H9 (cell line): ENCODE measurements around the gene NFYC. TPM values are rescaled to one million over a fixed set of nuclear protein-coding genes. Genes with fewer than 3 reads are reported as not detected.

Experiments
- DNase-seq: peaks from one replicate; pipeline ENCODE4 v3.0.0-alpha.2; 2017
- H2AFZ ChIP-seq: one replicate; pipeline ENCODE4 v1.6.1; 2013; ENCODE audit warnings: mild to moderate bottlenecking, low read length, control low read depth, moderate library complexity
- H2AK5ac ChIP-seq: 2 replicates; pipeline ENCODE4 v1.6.1; 2013; ENCODE audit warnings: low read length, control low read depth, mixed read lengths; ENCODE audit not compliant: insufficient read length
- H2BK120ac ChIP-seq: one replicate; pipeline ENCODE4 v1.6.1; 2013; ENCODE audit warnings: low read depth, mild to moderate bottlenecking, low read length, control low read depth, inconsistent platforms; ENCODE audit not compliant: poor library complexity, severe bottlenecking
- H2BK12ac ChIP-seq: 2 replicates; pipeline ENCODE4 v1.6.1; 2013; ENCODE audit warnings: low read length, control low read depth, mixed read lengths, low read depth; ENCODE audit not compliant: insufficient read length
- H2BK15ac ChIP-seq: 2 replicates; pipeline ENCODE4 v1.6.1; 2013; ENCODE audit warnings: low read depth, low read length, control low read depth
- H2BK20ac ChIP-seq: one replicate; pipeline ENCODE4 v1.6.1; 2013; ENCODE audit warnings: low read depth, mild to moderate bottlenecking, low read length, control low read depth, inconsistent platforms; ENCODE audit not compliant: poor library complexity, severe bottlenecking
- H2BK5ac ChIP-seq: 2 replicates; pipeline ENCODE4 v1.6.1; 2013; ENCODE audit warnings: low read length, control low read depth, mixed read lengths; ENCODE audit not compliant: insufficient read length
- H3K14ac ChIP-seq: 2 replicates; pipeline ENCODE4 v1.6.1; 2013; ENCODE audit warnings: low read length, control low read depth; ENCODE audit not compliant: insufficient read depth
- H3K18ac ChIP-seq: 2 replicates; pipeline ENCODE4 v1.6.1; 2013; ENCODE audit warnings: low read depth, mild to moderate bottlenecking, mixed read lengths, low read length, control low read depth; ENCODE audit not compliant: insufficient read length
- H3K23ac ChIP-seq: 2 replicates; pipeline ENCODE4 v1.6.1; 2013; ENCODE audit warnings: low read length, control low read depth, mixed read lengths, low read depth; ENCODE audit not compliant: insufficient read length
- H3K23me2 ChIP-seq: 2 replicates; pipeline ENCODE4 v1.6.1; 2013; ENCODE audit warnings: low read depth, mild to moderate bottlenecking, mixed read lengths, low read length, control low read depth; ENCODE audit not compliant: insufficient read length, poor library complexity, severe bottlenecking
- H3K27ac ChIP-seq: 2 replicates; pipeline ENCODE4 v1.5.1; 2013; ENCODE audit warnings: low read length, control low read depth, mixed read lengths, low read depth; ENCODE audit not compliant: insufficient read length
- H3K27me3 ChIP-seq: 2 replicates; pipeline ENCODE4 v1.6.1; 2013; ENCODE audit warnings: low read length, control low read depth, inconsistent platforms; ENCODE audit not compliant: insufficient read depth
- H3K4ac ChIP-seq: 2 replicates; pipeline ENCODE4 v1.6.1; 2013; ENCODE audit warnings: low read depth, mild to moderate bottlenecking, control low read depth, inconsistent platforms, low read length, moderate library complexity
- H3K4me1 ChIP-seq: 2 replicates; pipeline ENCODE4 v1.6.1; 2013; ENCODE audit warnings: low read length, control low read depth, inconsistent platforms; ENCODE audit not compliant: insufficient read depth
- H3K4me2 ChIP-seq: 2 replicates; pipeline ENCODE4 v1.6.1; 2013; ENCODE audit warnings: low read length, control low read depth, mixed read lengths; ENCODE audit not compliant: insufficient read length, insufficient read depth
- H3K56ac ChIP-seq: 2 replicates; pipeline ENCODE4 v1.6.1; 2013; ENCODE audit warnings: low read depth, mild to moderate bottlenecking, mixed read lengths, low read length, control low read depth; ENCODE audit not compliant: insufficient read length
- H3K79me1 ChIP-seq: 2 replicates; pipeline ENCODE4 v1.6.1; 2013; ENCODE audit warnings: low read depth, mild to moderate bottlenecking, moderate library complexity, low read length, control low read depth, inconsistent platforms; ENCODE audit not compliant: insufficient read depth, poor library complexity, severe bottlenecking
- H3K79me2 ChIP-seq: 2 replicates; pipeline ENCODE4 v1.6.1; 2013; ENCODE audit warnings: low read length, control low read depth, inconsistent platforms; ENCODE audit not compliant: insufficient read depth
- H3K9ac ChIP-seq: 2 replicates; pipeline ENCODE4 v1.6.1; 2013; ENCODE audit warnings: low read length, control low read depth, mixed read lengths; ENCODE audit not compliant: insufficient read length; ENCODE audit errors: extremely low read depth
- H3K9me3 ChIP-seq: one replicate; pipeline ENCODE4 v1.6.1; 2013; ENCODE audit warnings: low read depth, low read length, inconsistent platforms; ENCODE audit not compliant: control insufficient read depth
- H3T11ph ChIP-seq: one replicate; pipeline ENCODE4 v1.6.1; 2013; ENCODE audit warnings: mild to moderate bottlenecking, low read length, control low read depth, inconsistent platforms
- H4K20me1 ChIP-seq: one replicate; pipeline ENCODE4 v1.6.1; 2013; ENCODE audit not compliant: control insufficient read depth, insufficient read length, insufficient read depth
- H4K5ac ChIP-seq: 2 replicates; pipeline ENCODE4 v1.6.1; 2013; ENCODE audit warnings: low read depth, mild to moderate bottlenecking, mixed read lengths, low read length, control low read depth; ENCODE audit not compliant: insufficient read length
- H4K8ac ChIP-seq: replicated peaks from 2 replicates; pipeline ENCODE4 v1.6.1; 2013; ENCODE audit warnings: low read length, control low read depth, mixed read lengths, low read depth; ENCODE audit not compliant: insufficient read length
- H4K91ac ChIP-seq: 2 replicates; pipeline ENCODE4 v1.6.1; 2013; ENCODE audit warnings: low read depth, mild to moderate bottlenecking, moderate library complexity, mixed read lengths, low read length, control low read depth; ENCODE audit not compliant: insufficient read length
- H3K27ac Mint-ChIP-seq, 3 experiments: 2 replicates in 2 of 3; 3 replicates in 1 of 3; pipeline ENCODE4 v1.8.0; 2020 to 2021; ENCODE audit warnings: mixed read lengths in 3 of 3, mild to moderate bottlenecking in 1 of 3, moderate library complexity in 1 of 3
- H3K27me3 Mint-ChIP-seq: 2 replicates; pipeline ENCODE4 v1.8.0; 2021; ENCODE audit warnings: low read depth, mild to moderate bottlenecking, moderate library complexity, mixed read lengths
- H3K36me3 Mint-ChIP-seq, 3 experiments: 2 replicates in 2 of 3; 3 replicates in 1 of 3; pipeline ENCODE4 v1.8.0; 2020 to 2021; ENCODE audit warnings: low read depth in 3 of 3, mixed read lengths in 3 of 3; ENCODE audit not compliant: insufficient read depth in 1 of 3
- H3K4me1 Mint-ChIP-seq, 2 experiments: 2 replicates each; pipeline ENCODE4 v1.8.0; 2020; ENCODE audit warnings: mixed read lengths in 2 of 2
- H3K4me3 Mint-ChIP-seq, 2 experiments: 2 replicates in 1 of 2; 3 replicates in 1 of 2; pipeline ENCODE4 v1.8.0; 2020 to 2021; ENCODE audit warnings: mild to moderate bottlenecking in 2 of 2, mixed read lengths in 2 of 2, moderate library complexity in 1 of 2
- H3K9me3 Mint-ChIP-seq, 2 experiments: 2 replicates in 1 of 2; 3 replicates in 1 of 2; pipeline ENCODE4 v1.8.0; 2020; ENCODE audit warnings: mild to moderate bottlenecking in 2 of 2, mixed read lengths in 2 of 2, moderate library complexity in 1 of 2
- WGBS: extraction: QIAGEN DNeasy Blood & Tissue Kit; methylation state at CpG from one replicate; pipeline ENCODE4 v1.1.7; 2013; ENCODE audit warnings: missing lambda C conversion rate, low lambda C conversion rate, mixed read lengths; ENCODE audit not compliant: insufficient read length; ENCODE audit errors: extremely low coverage; 5-methylcytosine and 5-hydroxymethylcytosine counted together
- total RNA-seq: library from RNA; stranded (reverse); gene quantifications from 2 replicates; pipeline ENCODE4 v1.2.1, GENCODE V29; 2021
- TF ChIP-seq, protein P1 (sequence below): fragments of 200-600 bp; sonication (generic); conservative IDR thresholded peaks from 3 replicates; pipeline ENCODE4 v1.8.0; 2021; ENCODE audit warnings: antibody characterized with exemption, mild to moderate bottlenecking

NFYC gene
- total RNA-seq, 1 experiment from 2014 or later, result 54.7 TPM

DNA sequence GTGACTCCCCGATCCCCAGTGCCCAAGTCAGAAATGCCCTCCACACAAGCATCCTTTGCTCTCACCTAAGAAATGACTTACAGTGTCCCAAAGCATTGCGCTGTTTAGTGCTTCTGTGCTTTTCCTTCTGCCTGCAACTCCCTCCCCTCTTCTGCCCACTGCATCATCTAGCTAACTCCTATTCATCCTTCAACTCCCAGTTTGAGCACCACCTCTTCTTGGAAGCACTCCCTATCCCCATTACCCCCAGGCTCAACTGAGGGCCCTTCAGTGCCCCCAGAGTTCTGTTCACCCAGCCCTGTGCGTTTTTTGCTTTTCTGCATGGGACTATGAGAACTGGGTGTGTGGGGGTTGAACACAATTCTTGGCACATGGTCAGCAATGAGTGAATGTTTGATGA lies 102.1 kb downstream of the NFYC start:
- H3K27me3 ChIP-seq, result no peaks in the 10 kb centered on the region
- H3K23ac ChIP-seq, result no peak overlapping the region
- no peaks in the 10 kb centered on the region for H3K23me2 ChIP-seq
- no peak overlapping the region for H3K9ac ChIP-seq
- no peak overlapping the region for H3K56ac ChIP-seq
- H3T11ph ChIP-seq, result no peak overlapping the region
- no peak overlapping the region for H4K8ac ChIP-seq
- no peak overlapping the region for H3K18ac ChIP-seq
- Mint-ChIP-seq H3K27ac (no peak overlapping the region), H3K36me3 (no peaks in the 10 kb centered on the region), H3K4me3 (no peak overlapping the region), H3K9me3 (no peaks in the 10 kb centered on the region), H3K4me1 (peaks cover 12 to 29% of the 10 kb centered on the region in 2 experiments), H3K27me3 (peaks cover 9% of the 10 kb centered on the region)
- no peak overlapping the region for H4K91ac ChIP-seq
- H3K4me2 ChIP-seq, result no peak overlapping the region
- H3K4ac ChIP-seq, result no peak overlapping the region
- H4K20me1 ChIP-seq, result no peaks in the 10 kb centered on the region
- no peak overlapping the region for H3K27ac ChIP-seq
- no peak overlapping the region for H2AK5ac ChIP-seq
- no peak overlapping the region for H4K5ac ChIP-seq
- no peak overlapping the region for H2BK120ac ChIP-seq
- TF ChIP-seq, protein P1, sequence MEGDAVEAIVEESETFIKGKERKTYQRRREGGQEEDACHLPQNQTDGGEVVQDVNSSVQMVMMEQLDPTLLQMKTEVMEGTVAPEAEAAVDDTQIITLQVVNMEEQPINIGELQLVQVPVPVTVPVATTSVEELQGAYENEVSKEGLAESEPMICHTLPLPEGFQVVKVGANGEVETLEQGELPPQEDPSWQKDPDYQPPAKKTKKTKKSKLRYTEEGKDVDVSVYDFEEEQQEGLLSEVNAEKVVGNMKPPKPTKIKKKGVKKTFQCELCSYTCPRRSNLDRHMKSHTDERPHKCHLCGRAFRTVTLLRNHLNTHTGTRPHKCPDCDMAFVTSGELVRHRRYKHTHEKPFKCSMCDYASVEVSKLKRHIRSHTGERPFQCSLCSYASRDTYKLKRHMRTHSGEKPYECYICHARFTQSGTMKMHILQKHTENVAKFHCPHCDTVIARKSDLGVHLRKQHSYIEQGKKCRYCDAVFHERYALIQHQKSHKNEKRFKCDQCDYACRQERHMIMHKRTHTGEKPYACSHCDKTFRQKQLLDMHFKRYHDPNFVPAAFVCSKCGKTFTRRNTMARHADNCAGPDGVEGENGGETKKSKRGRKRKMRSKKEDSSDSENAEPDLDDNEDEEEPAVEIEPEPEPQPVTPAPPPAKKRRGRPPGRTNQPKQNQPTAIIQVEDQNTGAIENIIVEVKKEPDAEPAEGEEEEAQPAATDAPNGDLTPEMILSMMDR, result no peak
- no peaks in the 10 kb centered on the region for H3K9me3 ChIP-seq
- no peak for DNase-seq
- no peak overlapping the region for H2BK15ac ChIP-seq
- no peaks in the 10 kb centered on the region for H3K79me2 ChIP-seq
- no peak overlapping the region for H2BK12ac ChIP-seq
- no CpG with 5 or more reads among the region's 3 CpGs for WGBS
- H3K4me1 ChIP-seq, result no peaks in the 10 kb centered on the region
- H2BK20ac ChIP-seq, result no peak overlapping the region
- H2BK5ac ChIP-seq, result no peak overlapping the region
- no peak overlapping the region for H2AFZ ChIP-seq
- H3K79me1 ChIP-seq, result no peaks in the 10 kb centered on the region
- no peak overlapping the region for H3K14ac ChIP-seq
